GM21423 (cell line): ENCODE measurements around the gene SSH3.

Experiments
- ATAC-seq: cut with Tn5 transposase; IDR thresholded peaks from one replicate; pipeline ENCODE4 v1.9.1; 2021; ENCODE audit warnings: mild to moderate bottlenecking, moderate library complexity; ENCODE audit not compliant: unreplicated experiment

SSH3 gene

DNA sequence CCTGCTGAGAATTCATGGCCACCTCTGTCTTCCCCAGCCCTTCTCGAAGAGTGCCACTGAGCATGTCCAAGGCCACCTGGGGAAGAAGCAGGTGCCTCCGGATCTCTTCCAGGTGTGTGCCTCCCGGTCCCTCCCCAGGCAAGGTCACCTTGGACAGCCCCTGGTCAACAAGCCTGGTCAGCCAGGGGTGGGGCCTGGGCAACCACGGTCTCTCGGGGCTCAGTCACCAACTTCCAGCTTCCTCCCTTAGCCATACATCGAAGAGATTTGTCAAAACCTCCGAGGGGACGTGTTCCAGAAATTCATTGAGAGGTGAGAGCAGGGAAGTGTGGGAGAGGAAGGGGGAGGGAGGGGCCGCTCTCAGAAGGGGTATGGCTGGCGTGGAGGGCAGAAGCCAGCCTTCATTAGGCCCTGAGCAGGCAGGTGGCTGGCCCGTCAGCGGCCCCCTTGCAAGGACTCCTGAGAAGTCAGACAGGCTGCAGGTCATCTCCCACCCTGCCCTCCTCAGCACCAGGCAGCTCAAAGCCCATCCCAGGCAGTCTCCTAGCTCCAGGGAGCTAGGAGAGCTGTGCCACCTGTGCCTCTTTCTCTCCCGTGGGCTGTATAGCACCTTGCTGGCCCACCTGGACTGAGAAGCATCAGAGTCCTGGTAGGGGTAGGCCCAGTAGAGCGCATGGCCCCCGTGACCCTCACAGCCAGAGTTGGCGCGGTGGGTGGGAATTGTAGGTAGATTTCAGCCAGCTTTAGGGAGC is 23.6 kb upstream of the SSH3 start:
- ATAC-seq, result no peak

DNA sequence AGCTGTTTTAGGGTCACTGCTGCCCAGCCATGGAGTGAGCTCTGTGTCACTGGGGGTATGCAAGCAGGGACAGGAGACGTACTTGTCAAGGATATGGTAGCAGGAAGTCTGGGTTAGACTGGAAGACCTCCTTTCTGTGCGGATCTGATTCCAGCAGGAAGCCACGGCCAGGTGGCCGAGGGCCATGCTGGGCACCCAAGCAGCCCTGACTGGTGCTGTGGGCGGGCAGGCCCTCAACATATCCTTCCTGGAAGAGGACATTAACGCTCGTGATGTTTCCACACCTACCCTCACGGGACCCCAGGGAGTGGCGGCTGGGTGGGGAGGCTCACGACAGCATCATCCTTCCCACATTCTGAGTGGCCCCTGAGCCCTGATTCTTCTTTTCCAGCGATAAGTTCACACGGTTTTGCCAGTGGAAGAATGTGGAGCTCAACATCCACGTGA is 23.0 kb upstream of the SSH3 start:
- no peak for ATAC-seq

DNA sequence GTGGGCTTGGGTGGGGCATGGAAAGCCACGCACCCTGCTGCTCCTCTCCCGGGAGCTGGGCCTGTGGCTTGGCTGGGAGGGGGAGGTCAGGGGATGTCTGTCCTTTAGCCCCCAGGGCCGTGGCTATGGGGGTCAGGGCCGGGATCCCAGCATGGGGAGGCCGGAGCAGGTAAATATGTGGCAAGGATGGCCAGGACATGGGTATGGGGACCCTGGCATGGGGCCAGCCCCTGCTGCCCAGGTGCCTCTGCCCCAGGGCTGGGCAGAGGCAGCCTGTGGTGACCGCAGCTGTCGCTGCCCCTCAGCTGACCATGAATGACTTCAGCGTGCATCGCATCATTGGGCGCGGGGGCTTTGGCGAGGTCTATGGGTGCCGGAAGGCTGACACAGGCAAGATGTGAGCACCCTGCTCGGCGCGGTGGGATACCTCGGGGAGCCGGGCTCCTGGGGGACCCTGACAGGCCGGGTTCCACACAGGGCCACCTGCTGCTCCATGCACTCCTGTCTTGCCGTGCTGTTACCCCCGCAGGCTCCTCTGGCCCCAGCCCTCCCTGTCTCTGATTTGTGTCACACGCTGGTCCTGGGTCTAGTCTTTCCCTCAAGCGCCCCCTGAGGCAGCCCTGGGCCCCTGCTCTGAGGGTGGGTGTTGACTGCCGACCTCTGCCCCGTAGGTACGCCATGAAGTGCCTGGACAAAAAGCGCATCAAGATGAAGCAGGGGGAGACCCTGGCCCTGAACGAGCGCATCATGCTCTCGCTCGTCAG is 22.4 kb upstream of the SSH3 start:
- no peak for ATAC-seq

DNA sequence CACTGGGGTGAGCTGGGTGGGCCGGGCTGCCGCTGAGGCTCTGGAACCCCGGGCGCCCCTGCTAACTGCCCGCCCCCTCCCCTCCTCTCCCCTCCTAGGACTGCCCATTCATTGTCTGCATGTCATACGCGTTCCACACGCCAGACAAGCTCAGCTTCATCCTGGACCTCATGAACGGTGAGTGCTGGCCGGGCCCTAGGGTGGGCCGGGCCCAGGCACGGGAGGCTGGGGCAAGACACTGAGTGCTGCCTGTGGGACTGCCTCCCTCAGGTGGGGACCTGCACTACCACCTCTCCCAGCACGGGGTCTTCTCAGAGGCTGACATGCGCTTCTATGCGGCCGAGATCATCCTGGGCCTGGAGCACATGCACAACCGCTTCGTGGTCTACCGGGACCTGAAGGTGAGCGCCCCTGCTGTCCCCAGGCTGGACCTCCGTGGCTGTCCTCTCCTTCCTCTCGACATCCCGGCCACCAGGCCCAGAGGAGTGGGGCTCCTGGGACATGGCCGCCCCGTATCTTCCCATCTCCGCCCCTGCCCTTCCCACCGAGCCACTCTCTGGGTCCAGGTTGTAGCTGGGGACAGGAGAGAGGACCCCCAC is 21.7 kb upstream of the SSH3 start:
- no peak for ATAC-seq

- ATAC-seq, result no peak
Observed at GRCh38 chr11:67282155-67282875, 21.0 kb upstream of the SSH3 start.

- no peak for ATAC-seq
Observed at GRCh38 chr11:67282876-67283371, 20.4 kb upstream of the SSH3 start.

GRCh38 chr11:67283481-67283963 is 19.8 kb upstream of the SSH3 start:
- no peak for ATAC-seq

- ATAC-seq, result no peak
Observed at GRCh38 chr11:67284811-67285540, 18.4 kb upstream of the SSH3 start.

GRCh38 chr11:67285541-67286498 is 17.5 kb upstream of the SSH3 start:
- ATAC-seq, result no peak

GRCh38 chr11:67286621-67287333 is 16.6 kb upstream of the SSH3 start:
- no peak for ATAC-seq

GRCh38 chr11:67287355-67288197 is 15.8 kb upstream of the SSH3 start:
- ATAC-seq, result no peak

GRCh38 chr11:67288198-67288451 is 15.2 kb upstream of the SSH3 start:
- no peak for ATAC-seq

DNA sequence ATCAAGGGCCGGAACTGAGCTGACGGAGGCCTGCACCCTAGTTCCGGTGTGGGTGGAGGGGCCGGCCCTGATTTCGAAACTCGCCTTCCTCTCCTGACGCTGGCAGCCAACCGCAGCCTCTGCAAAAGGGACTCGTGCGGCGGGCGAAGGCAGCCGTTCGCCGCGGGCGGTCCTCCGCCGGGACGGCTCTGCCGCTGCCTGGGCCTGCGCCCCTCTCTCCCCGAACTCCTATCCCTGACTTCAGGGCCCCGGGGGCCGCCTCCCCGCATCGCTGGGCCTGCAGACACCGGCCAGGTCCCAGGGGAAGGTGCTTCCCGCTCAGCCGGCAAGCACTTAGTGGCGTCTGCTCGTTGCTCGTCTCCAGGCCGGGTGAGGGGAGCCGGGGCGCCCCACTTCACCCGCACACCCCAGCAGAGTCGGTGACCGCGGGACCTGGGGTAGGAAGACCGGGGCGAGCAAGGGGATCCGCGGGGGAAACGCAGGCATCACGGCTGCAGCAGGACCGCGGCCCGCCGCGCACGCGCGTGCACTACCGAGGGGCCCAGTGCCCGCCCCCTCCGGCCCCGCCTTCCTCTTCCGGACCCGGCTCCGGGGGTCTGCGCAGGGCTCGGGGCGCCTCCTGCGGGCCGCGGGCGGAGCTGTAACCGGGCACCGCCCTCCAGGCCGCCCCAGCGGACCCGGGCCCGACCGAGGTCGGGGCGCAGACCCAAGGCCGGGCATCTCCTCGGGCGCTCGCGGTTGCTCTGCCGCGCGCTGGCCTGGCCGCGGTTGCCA is 14.7 kb upstream of the SSH3 start:
- peak; percentile 58 for ATAC-seq

DNA sequence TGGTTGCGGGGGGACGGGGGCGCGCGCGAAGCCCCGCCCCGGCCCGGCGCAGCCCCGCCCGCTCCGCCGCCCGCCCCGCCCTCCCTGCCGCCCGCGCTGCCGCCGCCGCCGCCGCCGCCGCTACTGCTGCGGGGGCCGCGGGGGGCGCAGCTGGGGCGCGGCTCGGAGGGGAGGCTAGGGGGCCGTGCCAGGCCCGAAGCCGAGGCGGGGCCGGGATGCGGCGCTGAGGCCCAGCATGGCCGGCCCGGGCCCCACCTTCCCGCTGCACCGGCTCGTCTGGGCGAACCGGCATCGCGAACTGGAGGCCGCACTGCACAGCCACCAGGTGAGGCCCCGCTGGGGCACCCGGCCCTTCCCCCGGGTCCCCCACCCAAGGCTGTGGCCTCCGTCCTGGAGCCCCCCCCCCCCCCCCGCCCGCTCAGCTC is 14.1 kb upstream of the SSH3 start, which contains the start of gene ANKRD13D:
ANKRD13D (plus strand) TSS at position 78 of the 425 bp plus-strand sequence; CDS start at position 236, 158 bp downstream.
- no peak for ATAC-seq

GRCh38 chr11:67289651-67290479 is 13.5 kb upstream of the SSH3 start:
- ATAC-seq, result no peak

DNA sequence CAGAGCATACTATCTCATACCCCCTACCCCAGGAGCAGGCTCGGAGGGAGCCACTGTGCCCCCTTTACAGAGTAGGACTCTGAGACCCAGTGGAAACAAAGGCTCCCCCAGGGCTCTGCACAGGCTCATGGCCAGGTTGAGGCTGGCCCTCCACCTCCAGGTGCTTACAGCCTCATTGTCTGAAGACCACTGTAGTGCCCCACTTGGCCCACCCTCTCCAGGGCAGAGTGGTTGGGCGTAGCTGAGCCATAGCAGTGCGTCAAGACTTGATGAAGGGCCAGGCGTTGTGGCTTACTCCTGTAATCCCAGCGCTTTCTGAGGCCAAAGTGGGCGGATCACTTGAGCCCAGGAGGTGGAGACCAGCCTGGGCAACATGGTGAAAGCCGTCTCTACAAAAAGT is 12.5 kb upstream of the SSH3 start:
- ATAC-seq, result no peak
